ENCODE measurements around the gene ZNHIT3.
A peak's percentile ranks its signal among the peaks of the same experiment; 100 is the strongest.
"Not testable (repeated sequence)": the region's sequence is repeated elsewhere in the genome, so short reads cannot be mapped to it uniquely, and the experiment has no call there.

ZNHIT3 gene

DNA sequence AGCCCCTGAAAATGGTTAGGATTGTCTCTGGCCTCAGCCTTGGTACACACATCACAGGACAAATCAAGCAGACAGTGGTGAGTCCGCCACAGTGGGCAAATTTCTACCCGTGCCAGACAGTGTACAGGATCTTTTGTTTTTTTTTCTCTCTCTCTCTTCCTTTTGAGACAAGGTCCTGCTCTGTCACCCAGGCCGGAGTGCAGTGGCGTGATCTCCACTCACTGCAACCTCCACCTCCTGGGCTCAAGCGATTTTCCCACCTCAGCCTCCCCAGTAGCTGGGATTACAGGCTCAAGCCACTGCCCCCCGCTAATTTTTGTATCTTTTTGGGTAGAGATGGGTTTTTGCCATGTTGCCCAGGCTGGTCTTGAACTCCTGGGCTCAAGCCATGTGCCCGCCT is 2.5 kb upstream of the ZNHIT3 start:
- DNase-seq (ENCODE audit: low spot score), result not testable (repeated sequence)

- DNase-seq (ENCODE audit: low spot score), result peak; percentile 49
These were observed 1.5 kb upstream of the ZNHIT3 start for GRCh38 chr17:36485027-36485426.

GRCh38 chr17:36485805-36486203 is 677 bp upstream of the ZNHIT3 start:
- DNase-seq (ENCODE audit: low spot score), result peak; percentile 50

- DNase-seq (ENCODE audit: low spot score), result no peak
These were observed 7.5 kb downstream of the ZNHIT3 start for GRCh38 chr17:36493956-36494355.

DNA sequence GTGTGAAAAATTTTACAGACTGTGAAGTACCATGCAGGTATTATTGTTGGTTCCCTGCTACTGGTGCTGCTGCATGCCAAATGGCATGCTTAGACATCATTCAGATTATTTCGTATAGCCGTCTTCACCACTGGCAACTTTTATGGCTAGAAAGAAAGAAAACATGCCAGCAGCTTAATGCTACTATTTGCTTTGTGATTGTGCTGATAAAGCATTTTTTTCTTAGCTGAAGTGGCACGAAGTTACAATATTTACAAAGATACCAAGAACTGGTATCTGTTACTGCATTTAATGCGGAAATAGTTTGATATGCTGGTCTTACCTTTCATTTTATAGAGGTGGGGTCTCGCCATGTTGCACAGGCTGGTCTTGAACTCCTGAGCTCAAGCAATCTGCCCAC is 8.2 kb downstream of the ZNHIT3 start:
- no peak for DNase-seq (ENCODE audit: low spot score)

DNA sequence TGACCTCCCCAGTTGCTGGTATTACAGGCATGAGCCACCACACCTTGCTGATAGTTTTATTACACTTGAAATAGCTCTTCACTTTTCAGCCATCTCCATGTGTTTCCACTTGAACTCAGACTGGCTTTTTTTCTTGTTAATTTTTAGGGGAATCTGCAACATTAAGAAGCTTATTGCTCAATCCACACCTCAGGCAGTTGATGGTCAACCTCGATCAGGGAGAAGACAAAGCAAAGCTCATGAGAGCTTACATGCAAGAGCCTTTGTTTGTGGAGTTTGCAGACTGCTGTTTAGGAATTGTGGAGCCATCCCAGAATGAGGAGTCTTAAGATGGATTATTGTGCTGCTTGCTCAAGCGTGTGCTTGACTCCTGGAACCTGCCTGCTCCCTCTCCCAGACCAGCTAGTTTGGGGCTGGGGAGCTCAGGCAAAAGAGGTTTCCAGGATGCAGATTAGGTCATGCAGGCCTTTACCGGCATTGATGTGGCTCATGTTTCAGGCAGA is 8.6 kb downstream of the ZNHIT3 start:
- DNase-seq (ENCODE audit: low spot score), result no peak

DNA sequence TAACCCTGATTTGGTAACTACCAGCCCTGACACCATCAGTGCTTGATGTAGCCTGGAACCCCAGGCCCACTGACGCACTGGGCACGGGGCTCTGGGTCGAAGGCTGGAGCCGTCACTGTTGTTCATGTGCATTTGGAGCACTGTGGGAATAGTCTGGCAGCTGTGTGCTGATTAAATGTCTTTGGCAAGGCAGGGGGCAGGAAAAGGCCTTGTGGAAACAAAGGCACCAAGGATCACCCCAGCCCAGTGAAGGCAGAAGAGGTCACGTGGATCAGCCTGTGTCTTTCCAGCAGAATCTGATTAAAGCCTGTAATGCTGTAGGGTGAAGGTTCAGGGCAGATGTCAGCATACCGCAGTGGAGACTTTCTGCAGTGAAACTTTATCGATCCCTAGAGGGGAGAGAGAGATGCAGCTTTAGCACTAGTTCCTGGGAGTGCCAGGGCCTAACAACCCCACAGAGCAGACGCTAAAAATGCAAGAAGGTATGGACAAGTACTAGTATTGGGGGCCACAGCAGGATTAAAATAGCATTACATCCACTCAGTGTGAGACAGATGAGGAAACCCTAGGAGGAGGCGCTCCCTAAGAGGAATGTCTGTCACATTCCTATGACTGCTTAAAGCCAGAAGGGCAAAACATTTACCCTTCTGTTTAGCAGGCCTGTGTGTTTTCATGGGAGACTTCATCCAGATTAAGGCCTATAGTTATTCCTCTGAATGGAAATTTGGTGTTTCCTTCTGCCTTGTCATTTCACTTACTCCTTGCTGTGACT is 9.7 kb downstream of the ZNHIT3 start:
- peak; percentile 73 for DNase-seq (ENCODE audit: low spot score)

DNA sequence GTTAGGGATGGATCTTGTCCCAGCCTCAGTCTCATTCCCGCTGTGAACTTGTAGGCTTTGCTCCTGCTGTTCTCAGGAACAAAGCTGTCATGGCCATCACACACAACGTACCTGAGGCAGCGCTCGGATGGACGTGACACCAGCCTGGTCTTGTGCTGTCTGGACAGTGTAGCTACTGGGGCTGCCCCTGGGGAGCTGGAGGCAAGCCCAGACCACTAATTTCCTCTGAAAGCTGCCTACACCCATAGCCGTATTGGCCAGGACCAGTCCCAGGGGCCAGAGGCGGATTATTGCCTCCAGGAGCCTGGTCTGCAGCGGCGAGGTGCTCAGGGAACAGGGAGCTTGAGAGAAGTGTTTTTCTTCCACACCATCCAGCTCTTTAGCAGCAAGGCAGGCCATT is 11.7 kb downstream of the ZNHIT3 start:
- DNase-seq (ENCODE audit: low spot score), result no peak

DNA sequence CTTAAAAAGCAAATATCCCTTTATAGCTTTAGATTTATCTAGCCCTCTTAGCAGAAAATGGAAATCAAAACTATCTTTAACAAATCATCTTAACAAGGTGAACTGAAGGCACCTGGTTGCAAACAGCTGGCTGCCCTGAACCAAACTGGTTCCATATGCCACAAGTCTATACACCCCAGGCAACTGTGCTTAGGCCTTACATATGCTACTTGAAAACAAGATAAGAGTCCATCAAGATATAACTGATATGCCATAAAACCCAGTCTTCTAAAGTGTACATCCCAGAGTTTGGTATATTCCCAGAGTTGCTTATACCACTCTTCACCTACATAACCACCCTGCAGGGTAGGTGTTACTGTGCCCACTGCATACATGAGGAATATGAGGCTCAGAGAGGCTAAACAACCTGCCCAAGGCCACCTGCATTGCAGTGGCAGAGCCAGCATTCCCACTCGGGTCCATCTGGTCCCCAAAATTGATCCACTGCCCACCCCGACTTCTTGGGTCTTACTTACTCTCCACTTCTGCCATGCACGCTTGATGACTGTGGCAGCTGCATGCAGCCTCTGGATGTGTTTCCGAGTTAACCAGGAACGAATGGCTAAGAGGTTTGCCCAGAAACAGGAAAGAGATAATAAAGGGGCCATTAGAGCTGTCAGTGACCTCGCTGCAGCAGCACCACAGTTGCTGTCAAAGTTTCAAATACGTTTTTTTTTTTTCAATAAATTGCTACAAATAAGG is 12.2 kb downstream of the ZNHIT3 start:
- DNase-seq (ENCODE audit: low spot score), result no peak

- no peak for DNase-seq (ENCODE audit: low spot score)
These were observed 14.3 kb downstream of the ZNHIT3 start for GRCh38 chr17:36500745-36501225.

- DNase-seq (ENCODE audit: low spot score), result no peak
These were observed 14.9 kb downstream of the ZNHIT3 start for GRCh38 chr17:36501351-36501750.

DNA sequence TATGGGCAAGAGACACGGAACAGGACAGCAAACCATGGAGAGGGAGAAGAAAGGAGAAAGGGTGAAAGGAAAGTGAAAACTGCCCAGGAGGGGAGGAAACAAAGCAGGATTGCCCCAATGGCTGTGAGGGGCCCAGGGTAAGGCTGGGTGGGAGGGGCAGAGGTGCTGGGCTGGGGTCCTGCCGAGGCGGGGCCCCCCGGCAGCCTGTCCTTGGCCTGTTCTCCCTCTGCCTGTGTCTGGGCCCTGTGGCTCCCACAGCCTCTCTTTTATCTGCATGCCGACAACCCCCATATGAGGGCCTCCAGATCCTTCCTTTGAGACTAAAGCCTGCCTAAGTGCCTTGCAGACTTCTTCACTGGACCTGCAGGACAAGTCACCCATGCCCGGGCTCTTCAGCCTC is 15.5 kb downstream of the ZNHIT3 start:
- no peak for DNase-seq (ENCODE audit: low spot score)

- DNase-seq (ENCODE audit: low spot score), result peak; percentile 40
These were observed 17.1 kb downstream of the ZNHIT3 start for GRCh38 chr17:36503456-36504155.

- no peak for DNase-seq (ENCODE audit: low spot score)
These were observed 17.7 kb downstream of the ZNHIT3 start for GRCh38 chr17:36504156-36504545.

DNA sequence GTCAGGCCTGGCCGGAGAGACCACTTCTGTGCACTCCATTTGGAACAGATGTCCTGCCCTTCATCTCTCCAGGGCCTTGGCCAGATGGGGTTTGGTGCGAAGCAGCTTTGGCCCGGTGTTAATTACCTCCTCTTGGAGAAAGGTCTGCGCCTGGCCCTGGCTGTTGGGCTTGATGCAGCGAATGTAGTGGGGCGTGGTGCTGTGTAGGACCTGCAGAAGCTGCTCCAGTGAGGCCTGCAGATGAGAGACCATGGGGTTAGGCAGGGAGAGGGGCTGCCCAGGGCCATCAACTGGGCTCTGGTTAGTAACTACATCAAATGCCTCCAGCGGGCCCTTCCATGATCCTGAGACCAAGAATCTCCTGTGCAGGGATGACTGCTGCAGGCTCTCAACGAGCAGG is 18.7 kb downstream of the ZNHIT3 start:
- no peak for DNase-seq (ENCODE audit: low spot score)

DNA sequence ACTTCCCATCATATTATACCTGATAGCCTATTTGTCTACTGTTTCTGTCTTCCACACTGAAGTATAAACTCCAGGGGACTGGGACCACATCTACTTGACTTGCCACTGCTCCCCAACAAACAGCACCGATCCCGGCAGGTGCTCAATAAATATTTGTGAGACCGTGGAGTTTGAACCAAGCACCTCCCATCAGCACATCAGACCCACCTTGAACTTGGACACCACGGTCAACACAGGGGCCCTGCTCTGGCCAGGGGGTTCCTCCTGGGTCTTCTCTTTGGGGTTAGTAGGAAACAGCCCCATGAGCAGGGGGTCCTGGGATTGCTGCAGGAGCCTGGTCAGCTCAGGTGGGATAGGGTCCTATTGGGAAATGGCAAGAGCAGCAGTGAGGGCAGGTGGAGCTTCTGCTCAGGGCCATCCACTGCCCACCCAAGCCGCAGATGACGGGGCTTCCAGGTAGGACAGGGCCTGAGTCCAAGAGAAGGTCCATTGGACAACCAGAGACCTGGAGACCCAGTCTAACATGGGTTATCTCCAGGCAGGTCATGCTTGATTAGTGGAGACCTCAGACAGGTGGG is 19.9 kb downstream of the ZNHIT3 start:
- no peak for DNase-seq (ENCODE audit: low spot score)

DNA sequence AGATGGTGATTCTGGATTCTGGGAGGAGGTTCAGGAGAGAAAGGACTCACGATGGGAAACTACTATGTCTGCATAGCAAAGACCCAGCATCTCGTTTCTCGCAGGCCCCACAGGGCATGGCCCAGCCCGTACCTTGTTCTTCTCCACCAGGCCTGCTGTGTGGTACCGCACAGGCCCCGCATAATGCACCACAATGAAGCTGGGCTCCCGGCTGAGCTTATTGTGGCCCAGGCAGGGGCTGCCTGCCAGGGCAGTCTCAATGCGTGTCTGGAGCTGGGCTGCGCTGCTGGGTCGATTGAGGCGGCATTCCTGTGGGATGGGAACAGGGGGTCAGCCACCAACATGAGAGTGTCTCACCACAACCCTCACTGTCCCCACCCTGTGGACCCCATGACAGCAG is 20.4 kb downstream of the ZNHIT3 start:
- DNase-seq (ENCODE audit: low spot score), result no peak

DNA sequence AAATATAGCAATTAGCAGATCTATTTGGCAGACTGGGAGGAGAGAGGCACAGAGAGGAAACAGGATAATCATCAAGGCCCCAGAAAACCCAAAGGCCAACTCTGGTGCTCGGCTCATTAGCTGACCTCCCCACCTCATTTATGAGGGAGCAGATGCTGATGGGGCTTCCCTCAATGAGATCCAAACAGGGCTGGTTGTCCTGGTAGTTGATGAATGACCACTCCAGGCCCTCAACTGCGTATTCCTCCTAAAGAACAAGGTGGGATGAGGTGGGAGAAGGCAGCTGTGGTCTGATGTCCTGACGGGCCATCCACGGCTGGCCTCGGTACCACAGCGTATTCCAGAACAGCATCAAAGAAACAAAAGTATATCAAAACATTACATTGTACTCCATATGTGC is 20.8 kb downstream of the ZNHIT3 start:
- no peak for DNase-seq (ENCODE audit: low spot score)

DNA sequence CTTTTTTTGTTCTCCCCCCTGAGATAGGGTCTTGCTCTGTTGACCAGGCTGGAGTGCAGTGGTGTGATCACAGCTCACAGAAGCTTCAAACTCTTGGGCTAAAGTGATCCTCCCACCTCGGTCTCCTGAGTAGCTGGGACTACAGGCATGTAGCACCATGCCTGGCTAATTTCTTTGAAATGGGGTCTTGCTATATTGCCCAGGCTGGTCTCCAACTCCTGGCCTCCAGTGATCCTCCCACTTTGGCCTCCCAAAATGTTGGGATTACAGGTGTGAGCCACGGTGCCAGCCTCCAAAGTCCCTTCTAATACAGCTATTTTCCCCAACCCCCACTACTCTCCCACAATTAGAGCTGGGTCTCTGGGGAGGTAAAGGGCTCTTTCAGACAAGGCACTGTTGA is 22.0 kb downstream of the ZNHIT3 start:
- DNase-seq (ENCODE audit: low spot score), result not testable (repeated sequence)

DNA sequence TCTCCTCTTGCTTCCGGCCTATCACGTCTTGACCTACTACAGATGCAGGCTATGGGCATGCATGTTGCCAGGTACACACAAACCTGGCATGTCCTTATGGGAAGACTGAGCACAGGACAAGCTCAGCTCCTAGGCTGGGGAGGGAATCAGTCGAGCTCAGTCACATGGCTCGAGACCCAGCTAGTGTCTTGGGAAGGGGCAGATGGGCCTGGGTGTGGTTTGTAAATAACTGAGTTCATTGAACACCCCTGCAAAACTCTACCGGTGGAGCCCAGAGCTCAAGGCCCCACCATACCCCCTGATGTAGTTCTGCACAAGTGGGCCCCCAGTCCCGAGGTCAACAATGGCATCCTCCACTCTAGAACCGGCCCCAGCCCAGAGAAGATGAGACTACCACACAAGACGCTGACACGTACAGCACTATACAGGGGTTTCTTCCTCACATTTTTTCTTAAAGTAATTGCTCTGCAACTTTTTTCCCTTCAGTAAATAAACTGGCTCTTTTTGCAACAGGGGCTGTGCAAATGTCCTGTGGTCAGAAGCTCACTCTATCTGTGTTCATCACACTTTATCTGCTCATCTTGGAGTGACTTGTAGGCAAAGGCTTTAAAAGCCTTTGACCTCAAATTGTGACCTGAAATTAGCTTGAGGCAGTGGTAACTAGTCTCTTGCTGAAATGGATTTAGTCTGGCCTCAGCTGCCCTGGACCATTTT is 22.9 kb downstream of the ZNHIT3 start:
- no peak for DNase-seq (ENCODE audit: low spot score)

DNA sequence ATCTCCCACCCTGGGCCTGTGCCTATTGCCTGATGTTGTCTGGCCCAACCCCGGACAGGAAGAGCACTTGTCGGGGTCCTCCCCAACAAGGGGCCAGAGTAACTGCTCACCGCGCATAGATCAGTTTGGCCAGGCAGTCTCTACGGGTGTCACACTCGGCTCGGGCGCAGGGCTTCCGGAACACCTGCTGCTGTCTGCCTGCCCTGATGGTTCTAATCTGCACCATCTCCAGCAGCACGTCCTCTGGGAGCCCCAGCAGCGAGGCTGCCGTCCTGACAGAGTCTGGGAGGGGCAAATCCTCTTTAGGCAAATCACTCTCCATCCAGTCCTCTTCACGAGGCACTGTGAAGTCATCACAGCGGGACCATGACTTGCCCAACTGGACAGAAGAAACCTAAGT is 24.2 kb downstream of the ZNHIT3 start:
- no peak for DNase-seq (ENCODE audit: low spot score)

DNA sequence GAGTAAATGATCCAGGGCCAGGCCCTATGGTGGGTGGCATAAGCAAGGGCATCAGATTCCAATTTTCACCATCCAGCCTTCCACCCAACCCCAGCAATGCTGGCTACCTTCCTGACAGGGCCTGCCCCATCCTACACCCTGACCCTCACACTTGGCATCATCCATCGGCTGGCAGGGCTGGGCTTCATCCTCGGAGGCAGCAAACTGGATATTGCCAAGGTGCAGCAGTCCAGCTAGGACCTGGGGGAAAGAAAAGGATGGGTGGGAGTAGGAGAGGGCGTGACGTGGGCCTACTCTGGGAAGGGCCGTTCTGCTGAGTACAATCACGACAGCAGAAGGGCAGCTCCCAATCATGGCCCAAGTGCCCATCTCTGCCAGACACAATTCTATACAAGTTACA is 24.7 kb downstream of the ZNHIT3 start:
- no peak for DNase-seq (ENCODE audit: low spot score)
